MM.1S (cell line): ENCODE measurements around the gene ZNF215.
"Not testable (repeated sequence)": the region's sequence is repeated elsewhere in the genome, so short reads cannot be mapped to it uniquely, and the experiment has no call there.

Source experiments
- DNase-seq: peaks from one replicate; pipeline ENCODE4 v3.0.0-alpha.2; 2015
- H2AFZ ChIP-seq: fragments of 300-600 bp; sonication (generic); 2 replicates; pipeline ENCODE4 v1.6.0; 2016; ENCODE audit warnings: antibody characterized with exemption, low read length
- H3F3A ChIP-seq: fragments of 300-600 bp; sonication (generic); 2 replicates; pipeline ENCODE4 v1.6.1; 2016; ENCODE audit warnings: mild to moderate bottlenecking, antibody characterized with exemption, low read length, moderate library complexity, mixed read lengths; ENCODE audit not compliant: insufficient read depth
- H3K27ac ChIP-seq: fragments of 300-600 bp; sonication (generic); 2 replicates; pipeline ENCODE4 v1.5.1; 2016; ENCODE audit warnings: mild to moderate bottlenecking, low read length
- H3K27me3 ChIP-seq: fragments of 300-600 bp; sonication (generic); replicated peaks from 2 replicates; pipeline ENCODE4 v1.6.0; 2016; ENCODE audit warnings: low read length; ENCODE audit not compliant: insufficient read depth
- H3K36me3 ChIP-seq: fragments of 300-600 bp; sonication (generic); replicated peaks from 2 replicates; pipeline ENCODE4 v1.6.1; 2016; ENCODE audit warnings: mild to moderate bottlenecking, low read length, mixed read lengths; ENCODE audit not compliant: insufficient read depth
- H3K4me1 ChIP-seq: fragments of 300-600 bp; sonication (generic); 2 replicates; pipeline ENCODE4 v1.6.1; 2016; ENCODE audit warnings: low read length, mixed read lengths
- H3K4me2 ChIP-seq: fragments of 300-600 bp; sonication (generic); 2 replicates; pipeline ENCODE4 v1.6.0; 2016; ENCODE audit warnings: low read depth, low read length
- H3K4me3 ChIP-seq: fragments of 300-600 bp; sonication (generic); 2 replicates; pipeline ENCODE4 v1.5.1; 2016; ENCODE audit warnings: low read length, mixed read lengths
- H3K79me2 ChIP-seq: fragments of 300-600 bp; sonication (generic); 2 replicates; pipeline ENCODE4 v1.6.1; 2016; ENCODE audit warnings: mixed run types, low read length, mixed read lengths
- H3K9ac ChIP-seq: fragments of 300-600 bp; sonication (generic); 2 replicates; pipeline ENCODE4 v1.6.1; 2016; ENCODE audit warnings: low read length, mixed read lengths
- H3K9me2 ChIP-seq: fragments of 300-600 bp; sonication (generic); replicated peaks from 2 replicates; pipeline ENCODE4 v1.6.1; 2016; ENCODE audit warnings: mild to moderate bottlenecking, low read length, mixed read lengths; ENCODE audit not compliant: insufficient read depth
- H3K9me3 ChIP-seq: fragments of 300-600 bp; sonication (generic); replicated peaks from 2 replicates; pipeline ENCODE4 v1.6.1; 2016; ENCODE audit warnings: mild to moderate bottlenecking, low read length, mixed read lengths; ENCODE audit not compliant: insufficient read depth
- H4K20me1 ChIP-seq: fragments of 300-600 bp; sonication (generic); 2 replicates; pipeline ENCODE4 v1.6.1; 2016; ENCODE audit warnings: mild to moderate bottlenecking, low read length, moderate library complexity, mixed read lengths; ENCODE audit not compliant: insufficient read depth
- CTCF ChIP-seq: fragments of 300-600 bp; sonication (generic); IDR thresholded peaks from 2 replicates; pipeline ENCODE4 v1.5.1; 2016; ENCODE audit warnings: antibody characterized with exemption, low read length, mixed read lengths
- EZH2 ChIP-seq: fragments of 300-600 bp; sonication (generic); optimal IDR thresholded peaks from 2 replicates; pipeline ENCODE3; 2017; ENCODE audit warnings: low read depth, mild to moderate bottlenecking, antibody characterized with exemption, low read length, mixed read lengths
- EZH2phosphoT487 ChIP-seq: fragments of 300-600 bp; sonication (generic); IDR thresholded peaks from 2 replicates; pipeline ENCODE4 v1.6.1; 2018; ENCODE audit warnings: antibody characterized with exemption, low read length

The ZNF215 gene

DNA sequence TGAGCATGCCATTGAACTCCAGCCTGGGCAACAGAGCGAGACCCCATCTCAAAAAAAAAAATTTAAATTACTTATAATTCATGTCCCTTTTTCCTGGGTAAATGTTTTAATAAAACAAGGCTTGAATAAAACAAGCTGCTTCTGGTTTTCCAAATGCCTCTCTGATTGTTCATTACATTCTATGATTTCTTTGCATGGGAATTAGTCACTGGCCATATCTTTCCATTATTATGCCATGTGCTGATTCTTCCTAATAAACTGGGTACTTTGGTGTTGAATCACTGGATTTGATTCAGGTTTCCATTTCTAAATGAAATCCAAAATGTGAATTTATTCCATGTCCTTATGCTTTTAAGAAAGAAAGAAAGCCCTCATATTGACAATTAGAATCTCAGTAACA is 42.6 kb downstream of the ZNF215 start:
- Histone ChIP-seq H3K9me3 (no peaks in the 10 kb centered on the region), H3K27me3 (no peaks in the 10 kb centered on the region), H4K20me1 (no peaks in the 10 kb centered on the region), H3K4me1 (peaks cover 15% of the 10 kb centered on the region), H3K36me3 (no peaks in the 10 kb centered on the region), H3K9me2 (no peaks in the 10 kb centered on the region), H2AFZ (no peak overlapping the region), H3K4me3 (no peak overlapping the region), H3K79me2 (peaks cover 13% of the 10 kb centered on the region), H3F3A (peaks cover 5% of the 10 kb centered on the region; the same call in 1 of the 2 replicates), H3K4me2 (no peak overlapping the region), H3K27ac (no peak overlapping the region), H3K9ac (no peak overlapping the region)
- no peak for TF ChIP-seq CTCF
- no peak for TF ChIP-seq EZH2phosphoT487
- TF ChIP-seq EZH2 = no peak
- DNase-seq = no peak

- not testable (repeated sequence) for H4K20me1 ChIP-seq, H3K79me2 ChIP-seq, H3K4me3 ChIP-seq, H3K9ac ChIP-seq, H3K27ac ChIP-seq, DNase-seq, H3F3A ChIP-seq, H3K36me3 ChIP-seq, H3K9me2 ChIP-seq, H3K4me1 ChIP-seq, H3K27me3 ChIP-seq, H3K9me3 ChIP-seq, H2AFZ ChIP-seq, H3K4me2 ChIP-seq
These were observed 43.6 kb downstream of the ZNF215 start for GRCh38 chr11:6969854-6970253.

DNA sequence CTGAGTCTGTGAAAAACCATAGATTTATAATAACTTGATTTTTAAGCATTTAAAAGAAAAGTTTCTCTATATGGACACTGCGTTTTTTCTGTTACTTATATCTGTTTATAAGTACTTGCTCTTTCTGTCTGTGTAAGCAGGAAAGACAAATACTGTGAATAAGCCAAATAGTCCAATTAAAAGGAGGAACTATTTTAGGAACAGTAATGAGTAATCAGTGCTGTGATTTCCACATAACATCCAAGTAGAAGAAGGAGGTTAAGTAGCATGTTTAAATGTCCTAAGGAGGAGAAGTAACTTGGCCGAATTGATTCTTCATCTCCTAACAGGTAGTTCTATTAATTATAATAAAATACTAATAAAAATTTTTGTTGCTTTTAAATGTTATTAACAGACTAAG is 53.1 kb downstream of the ZNF215 start:
- H3K9me2 ChIP-seq = no peaks in the 10 kb centered on the region
- H3K79me2 ChIP-seq = no peaks in the 10 kb centered on the region
- no peaks in the 10 kb centered on the region for H3K9me3 ChIP-seq
- no peaks in the 10 kb centered on the region for H3K36me3 ChIP-seq
- no peaks in the 10 kb centered on the region for H3K27me3 ChIP-seq
- no peaks in the 10 kb centered on the region for H3K4me1 ChIP-seq
- H3K9ac ChIP-seq = no peak overlapping the region
- TF ChIP-seq EZH2phosphoT487 (no peak), CTCF (no peak), EZH2 (no peak)
- no peaks in the 10 kb centered on the region for H3F3A ChIP-seq
- no peak overlapping the region for H3K4me2 ChIP-seq
- no peak overlapping the region for H3K27ac ChIP-seq
- H4K20me1 ChIP-seq = no peaks in the 10 kb centered on the region
- H2AFZ ChIP-seq = no peak overlapping the region
- H3K4me3 ChIP-seq = no peak overlapping the region
- DNase-seq = no peak

GRCh38 chr11:6986487-6986886 is 60.3 kb downstream of the ZNF215 start:
- no peak for DNase-seq
- Histone ChIP-seq H2AFZ (no peak overlapping the region), H3K9me2 (no peaks in the 10 kb centered on the region), H3K36me3 (no peaks in the 10 kb centered on the region; the same call in 1 of the 2 replicates), H3K27ac (no peak overlapping the region), H3F3A (no peaks in the 10 kb centered on the region), H3K9me3 (no peaks in the 10 kb centered on the region), H4K20me1 (no peaks in the 10 kb centered on the region), H3K79me2 (no peaks in the 10 kb centered on the region), H3K9ac (no peak overlapping the region), H3K4me2 (no peak overlapping the region), H3K4me1 (no peaks in the 10 kb centered on the region), H3K4me3 (no peak overlapping the region), H3K27me3 (no peaks in the 10 kb centered on the region)
- TF ChIP-seq EZH2phosphoT487 (no peak), EZH2 (no peak), CTCF (no peak)
